MV-4-11 (cell line): ENCODE measurements around the gene MED13L.
A peak's percentile ranks its signal among the peaks of the same experiment; 100 is the strongest.

Source experiments
- DNase-seq: peaks from one replicate; lab custom pipeline; 2025; lab: John Stamatoyannopoulos, UW

Gene MED13L

DNA sequence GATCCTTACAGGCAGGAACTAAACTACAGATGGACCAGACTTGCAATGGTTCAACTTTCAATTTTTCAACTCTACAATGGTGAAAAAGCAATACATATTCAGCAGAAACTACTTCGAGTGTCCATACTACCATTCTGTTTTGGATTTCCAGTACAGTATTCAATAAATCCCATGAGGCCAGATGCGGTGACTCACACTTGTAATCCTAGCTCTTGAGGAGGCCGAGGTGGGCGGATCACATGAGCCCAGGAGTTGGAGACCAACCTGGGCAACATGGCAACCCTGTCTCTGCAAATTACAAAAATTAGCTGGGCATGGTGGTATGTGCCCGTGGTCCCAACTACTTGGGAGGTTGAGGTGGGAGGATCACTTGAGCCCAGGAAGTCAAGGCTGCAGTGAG is 336.1 kb downstream of the MED13L start:
- no peak for DNase-seq

DNA sequence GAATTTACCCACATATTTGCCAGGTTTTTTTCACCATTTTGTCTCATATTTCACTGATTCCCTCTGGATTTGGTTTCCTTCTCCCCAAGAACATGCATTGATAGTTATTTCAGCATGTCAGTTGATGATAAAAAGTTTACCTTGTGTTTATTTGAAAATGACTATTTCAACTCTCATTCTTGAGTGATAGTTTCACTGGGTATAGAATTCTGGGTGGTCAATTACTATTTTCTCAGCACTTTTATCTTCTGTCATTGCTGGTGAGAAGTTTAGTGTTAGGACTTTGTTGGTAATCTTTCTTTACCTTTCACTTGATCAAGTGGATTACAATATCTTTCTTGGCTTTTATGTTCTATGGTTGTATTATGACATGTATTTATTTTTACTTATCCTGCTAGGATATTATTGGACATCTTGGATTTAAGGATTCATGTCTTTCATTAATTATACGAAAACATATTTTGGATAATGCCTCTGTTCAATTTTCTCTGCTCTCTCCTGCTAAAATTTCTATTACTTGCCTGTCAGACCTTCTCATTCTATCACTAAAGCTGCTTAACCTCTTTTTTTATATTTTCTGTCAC is 338.6 kb downstream of the MED13L start:
- DNase-seq = no peak

DNA sequence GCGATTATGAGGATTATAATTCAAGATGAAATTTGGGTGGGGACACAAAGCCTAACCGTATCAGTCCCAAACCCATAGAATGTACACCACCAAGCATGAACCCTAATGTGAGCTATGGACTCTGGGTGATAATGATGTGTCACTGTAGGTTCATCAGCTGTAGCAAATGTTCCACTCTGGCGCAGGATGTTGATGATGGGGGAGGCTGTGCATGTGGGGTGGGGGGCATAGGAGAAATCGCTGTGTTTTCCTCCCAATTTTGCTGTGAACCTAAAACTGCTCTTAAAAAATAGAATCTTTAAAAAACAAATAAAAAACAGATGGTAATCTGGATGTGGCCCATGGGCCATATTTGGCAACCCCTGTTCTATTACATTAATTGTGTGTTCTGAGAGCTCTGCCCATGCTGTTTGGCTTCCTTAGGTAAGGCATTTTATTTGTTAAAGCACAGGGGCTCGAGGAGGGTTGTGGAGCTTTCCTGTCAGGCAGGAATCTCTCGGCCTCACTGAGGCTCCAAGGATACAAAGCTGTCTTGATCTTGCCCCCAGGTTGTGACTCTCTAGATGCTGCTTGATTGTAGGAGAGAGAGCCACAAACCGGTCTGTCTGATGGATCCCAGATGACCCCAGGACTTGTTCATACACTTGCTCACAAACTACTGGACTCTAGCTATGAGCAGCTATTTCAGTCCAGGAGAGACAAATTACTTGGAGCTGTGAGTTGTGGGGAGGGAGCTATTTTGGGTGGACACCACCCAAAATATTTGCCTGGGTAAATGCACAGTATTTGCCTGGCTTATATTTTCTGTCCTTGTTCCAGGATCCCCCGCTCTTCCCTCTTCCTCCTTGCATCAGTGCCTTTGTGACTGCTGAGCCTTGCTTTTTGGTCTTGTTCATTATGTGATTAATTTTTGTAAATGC is 340.2 kb downstream of the MED13L start:
- DNase-seq = no peak

DNA sequence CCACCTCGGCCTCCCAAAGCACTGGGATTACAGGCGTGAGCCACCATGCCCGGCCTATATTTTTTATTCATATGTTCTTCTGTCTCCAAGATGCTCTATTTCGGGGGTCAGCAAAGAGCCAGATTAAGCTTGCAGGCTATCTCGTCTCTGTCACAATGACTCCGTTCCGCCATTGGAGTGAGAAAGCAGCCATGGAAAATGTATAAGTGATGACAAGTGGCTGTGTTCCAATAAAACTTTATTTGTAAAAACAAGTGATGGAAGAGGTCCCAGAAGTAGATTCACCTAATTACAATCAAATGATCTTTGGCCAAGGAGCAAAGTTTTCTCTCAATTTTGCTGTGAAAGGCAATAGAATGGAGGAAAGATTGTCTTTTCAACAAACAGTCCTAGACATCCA is 342.6 kb downstream of the MED13L start:
- no peak for DNase-seq

DNA sequence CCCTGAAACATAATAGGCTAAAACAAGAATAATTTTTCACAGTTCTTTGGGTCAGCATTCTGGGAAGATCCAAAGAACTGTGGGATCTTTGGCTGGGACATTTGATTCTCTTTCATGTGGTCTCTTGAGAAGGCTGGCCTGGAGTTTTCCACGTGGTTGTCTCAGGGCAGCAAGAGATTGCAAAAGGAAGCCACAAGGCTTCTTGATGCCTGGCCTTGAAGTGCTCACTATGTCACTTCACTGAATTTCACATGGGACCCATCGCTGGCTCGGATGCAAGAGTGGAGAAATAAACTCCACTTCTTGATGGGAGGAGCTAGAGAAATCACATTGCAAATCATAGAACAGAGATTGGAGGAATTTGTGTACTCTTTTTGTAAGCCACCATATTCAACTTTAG is 343.4 kb downstream of the MED13L start:
- DNase-seq = peak; percentile 31

DNA sequence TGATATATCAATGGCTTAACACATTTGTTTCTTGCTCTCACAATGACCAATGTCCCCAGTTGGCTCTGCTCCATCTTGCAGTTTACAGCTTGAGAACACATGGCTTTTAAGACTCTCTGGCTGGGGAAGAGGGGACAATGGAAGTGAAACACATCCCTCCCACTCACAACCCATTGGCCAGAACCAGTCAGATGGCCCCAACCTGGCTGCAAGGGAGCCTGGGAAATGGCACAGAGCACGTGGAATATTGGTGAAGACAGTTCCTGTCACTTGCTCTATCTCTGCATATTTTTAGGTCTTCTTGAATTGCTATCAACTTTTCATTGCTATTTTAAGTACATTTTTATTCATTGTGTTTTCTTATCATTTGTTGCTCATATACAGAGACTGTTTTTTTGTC is 345.4 kb downstream of the MED13L start:
- peak; percentile 19 for DNase-seq

DNA sequence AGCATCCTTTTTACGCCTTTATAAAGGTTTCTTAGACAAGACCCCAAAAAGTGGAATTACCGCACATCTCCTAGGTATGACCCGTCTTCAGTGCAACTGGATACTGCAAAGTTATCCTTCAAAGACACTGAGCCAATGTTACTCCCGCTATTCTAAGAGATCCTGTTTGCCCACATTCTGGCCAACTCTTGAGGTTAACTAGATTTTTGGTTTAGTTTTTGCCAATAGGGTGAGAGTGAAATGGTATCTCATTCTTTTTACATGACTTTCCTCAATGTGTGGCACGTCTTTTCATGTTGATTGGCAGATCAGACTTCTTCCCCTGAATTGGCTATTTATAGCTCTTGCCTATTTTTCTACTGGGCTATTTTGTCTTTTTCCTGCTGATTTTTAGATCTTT is 347.2 kb downstream of the MED13L start:
- DNase-seq = no peak

DNA sequence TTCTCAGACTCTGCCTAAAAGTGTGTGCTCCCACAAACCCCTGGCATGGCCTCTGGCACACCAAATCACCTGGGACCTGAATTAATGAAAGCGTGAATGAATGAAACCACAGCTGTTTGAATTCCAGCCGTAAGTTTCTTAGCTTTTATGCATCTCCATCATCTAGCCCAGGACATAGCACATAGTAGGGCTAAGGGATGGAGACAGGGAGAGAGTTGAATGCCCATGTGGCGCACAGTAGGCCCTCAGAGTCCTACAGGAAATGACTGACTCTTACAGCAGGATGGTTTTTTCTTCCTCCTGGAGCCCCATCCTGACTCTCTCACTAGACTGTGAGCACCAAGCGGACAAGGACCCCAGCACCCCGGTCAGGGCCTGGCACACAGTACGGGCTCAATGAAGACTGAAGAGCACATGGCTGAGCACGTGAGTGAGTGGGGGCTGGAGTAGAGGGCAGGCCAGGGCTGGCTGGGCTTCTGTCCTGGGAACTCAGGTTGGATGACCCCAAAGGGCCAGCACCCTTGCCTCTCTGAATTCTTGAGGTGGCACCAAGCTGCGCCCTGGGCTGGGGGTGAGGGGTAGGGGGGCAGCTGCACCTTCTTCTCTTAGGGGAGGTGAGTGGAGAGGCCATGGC is 351.3 kb downstream of the MED13L start:
- no peak for DNase-seq

DNA sequence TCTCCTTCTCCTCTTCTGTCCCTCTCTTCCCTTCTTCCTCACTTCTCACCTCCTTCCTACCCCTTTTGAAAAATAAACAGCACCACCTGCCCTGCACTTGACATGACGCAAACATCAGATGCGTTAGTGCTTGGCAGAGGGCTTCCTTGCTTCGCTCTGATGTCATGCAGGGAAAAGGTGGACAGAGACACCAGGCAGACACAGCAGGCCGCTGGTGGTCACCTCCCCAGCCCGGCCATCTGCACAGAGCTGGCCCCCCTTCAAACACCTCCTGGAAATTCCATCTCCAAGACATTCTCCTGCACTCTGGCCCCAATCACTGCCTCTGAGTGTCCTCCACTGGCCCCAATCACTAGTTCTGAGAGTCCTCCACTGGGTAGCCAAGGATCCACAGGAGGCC is 353.6 kb downstream of the MED13L start:
- DNase-seq = no peak

DNA sequence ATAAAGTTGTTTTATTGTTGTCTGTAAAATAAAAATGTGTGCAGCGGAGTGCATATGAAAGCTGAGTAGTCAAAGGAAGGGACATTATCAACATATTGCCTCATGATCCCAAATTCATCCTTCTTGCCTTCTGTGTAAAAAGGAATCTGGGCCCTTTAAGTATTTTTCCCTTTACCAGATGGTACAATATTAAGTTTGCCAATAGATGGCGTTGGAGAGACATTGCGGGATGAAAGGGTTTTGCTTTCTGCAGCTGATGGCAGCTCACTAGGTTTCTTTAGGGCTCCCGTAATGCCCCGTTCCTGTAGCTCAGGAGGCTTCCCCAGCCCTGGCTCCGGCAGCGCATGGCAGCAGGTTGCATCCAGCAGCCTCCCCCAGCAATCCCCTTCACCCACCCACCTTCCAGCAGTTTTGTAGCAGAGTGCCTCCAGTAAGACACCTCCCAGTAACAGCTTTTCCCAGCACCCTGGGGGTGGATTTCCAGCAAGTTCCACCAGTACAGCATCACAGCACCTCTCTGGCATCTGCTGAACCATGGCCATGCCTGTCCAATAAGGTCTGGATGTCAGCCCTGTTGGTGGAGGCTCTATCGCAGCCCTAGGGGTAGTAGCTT is 354.4 kb downstream of the MED13L start:
- DNase-seq = peak; percentile 44

DNA sequence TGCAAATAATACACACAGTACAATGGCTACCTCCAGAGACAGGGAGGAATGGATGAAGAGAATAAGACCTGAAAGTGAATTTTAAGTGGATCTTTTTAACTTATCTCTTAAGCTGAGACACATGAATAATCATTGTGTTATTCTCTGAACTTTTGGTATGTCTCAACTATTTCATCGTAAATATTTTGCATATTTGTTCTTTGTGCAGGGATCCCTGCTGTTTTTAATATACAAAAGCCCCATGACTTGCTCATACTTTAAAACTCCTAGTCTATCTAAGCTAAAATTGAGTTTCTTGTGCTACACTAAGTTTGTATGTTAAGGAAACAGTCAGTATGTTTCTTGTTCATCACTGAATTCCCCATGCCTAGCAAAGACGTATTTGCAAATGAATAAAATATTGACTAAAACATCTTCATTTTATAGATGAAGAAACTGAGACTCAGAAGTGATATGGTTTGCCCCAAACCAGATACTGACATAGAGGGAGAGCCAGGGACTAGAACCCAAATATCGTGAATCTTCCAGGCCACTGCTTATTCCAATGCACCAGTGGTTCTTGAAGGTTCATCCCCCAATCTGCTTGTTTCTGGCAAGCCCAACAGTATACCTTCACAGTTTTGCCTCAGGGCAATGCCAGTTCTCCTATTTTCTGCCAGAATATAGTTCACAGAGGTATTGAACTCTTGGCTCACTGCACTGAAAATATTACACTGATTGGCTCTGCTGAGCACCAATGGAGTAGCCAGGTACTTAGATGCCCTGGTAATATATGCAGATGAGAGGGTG is 356.9 kb downstream of the MED13L start:
- DNase-seq = no peak

DNA sequence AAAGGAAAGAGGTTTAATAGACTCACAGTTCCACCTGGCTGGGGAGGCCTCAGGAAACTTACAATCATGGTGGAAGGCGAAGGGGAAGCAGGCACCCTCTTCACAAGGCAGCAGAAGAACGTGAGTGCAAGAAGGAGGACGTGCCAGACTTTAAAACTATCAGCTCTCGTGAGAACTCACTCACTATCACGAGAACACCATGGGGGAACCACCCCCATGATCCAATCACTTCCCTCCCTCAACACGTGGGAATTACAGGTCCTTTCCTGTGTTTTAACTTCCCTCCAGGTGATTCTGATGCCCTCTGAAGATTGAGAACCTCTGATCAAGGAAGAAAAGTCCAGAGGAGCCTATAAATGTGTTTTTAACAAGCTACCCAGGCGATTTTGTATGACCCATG is 358.7 kb downstream of the MED13L start:
- no peak for DNase-seq

DNA sequence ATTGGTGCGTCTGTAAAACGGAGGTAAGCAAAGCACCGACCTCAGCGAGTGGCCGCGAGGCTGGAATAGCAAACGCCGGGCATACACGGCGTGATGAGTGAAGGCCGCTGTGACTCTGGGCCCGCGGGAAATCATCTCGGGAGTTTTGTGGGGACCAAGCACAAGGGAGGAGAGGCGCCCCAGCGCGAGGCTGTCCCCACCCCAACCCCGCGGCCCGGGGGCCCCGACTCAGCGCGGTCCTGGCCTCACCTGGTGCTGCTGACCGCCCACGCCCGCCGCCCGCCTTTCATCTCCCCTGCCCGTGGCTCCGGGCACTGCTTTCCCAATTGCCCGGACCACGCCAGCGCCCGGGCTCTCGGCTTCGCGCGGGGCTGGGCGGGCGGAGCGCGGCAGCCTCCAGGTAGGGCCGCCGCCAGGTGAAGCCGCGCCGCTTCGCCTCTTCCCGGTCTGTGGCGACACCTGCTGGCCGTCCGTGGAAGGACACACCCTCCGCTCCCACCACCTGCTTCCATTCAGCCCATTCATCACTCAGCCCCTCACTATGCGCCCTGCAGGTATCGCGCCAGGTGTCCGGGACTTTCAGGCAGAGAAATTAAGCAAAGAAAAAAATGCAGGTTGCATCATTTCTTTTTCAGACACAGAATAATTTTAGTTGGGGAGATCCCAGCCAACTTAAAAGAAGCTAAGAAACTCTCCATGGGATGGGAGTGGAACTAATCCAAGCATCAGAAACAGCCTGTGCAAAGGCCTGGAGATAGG is 360.4 kb downstream of the MED13L start:
- no peak for DNase-seq

DNA sequence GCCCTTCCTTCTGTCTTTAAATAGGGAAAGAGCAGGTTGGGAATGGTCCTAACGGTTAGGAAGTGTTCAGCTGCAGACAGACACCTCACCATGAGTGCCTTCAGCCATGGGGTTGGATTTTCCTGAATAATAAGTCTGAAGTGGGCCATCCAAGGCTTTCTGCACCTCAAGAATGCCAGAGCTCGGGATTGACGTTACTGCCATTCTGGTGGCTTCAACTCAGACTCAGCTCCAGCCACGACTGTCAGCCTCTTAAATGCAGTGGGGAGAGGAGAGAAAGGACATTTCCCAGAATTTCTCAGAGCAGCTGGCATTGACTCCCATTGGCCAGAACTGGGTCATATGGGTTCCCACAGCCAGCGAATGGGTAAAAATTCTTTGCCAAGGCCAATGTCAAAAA is 363.4 kb downstream of the MED13L start:
- no peak for DNase-seq

DNA sequence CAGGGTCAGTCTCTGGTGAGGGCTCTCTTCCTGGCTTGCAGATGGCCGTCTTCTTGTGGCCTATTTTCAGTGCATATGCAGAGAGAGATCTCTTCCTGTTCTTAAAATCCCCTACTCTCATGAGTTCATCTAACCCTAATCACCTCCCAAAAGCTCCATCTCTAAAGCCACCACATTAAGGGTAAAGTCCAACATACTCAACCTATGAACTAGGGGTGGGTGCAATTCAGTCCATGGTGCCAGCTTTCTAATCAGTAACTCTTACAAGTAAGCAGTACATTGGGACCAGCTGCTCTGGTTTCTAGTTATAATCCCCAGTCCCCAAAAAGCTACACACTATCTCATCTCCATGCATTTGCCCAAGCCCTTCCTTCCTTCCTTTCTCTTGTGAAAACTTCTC is 365.1 kb downstream of the MED13L start:
- DNase-seq = no peak

DNA sequence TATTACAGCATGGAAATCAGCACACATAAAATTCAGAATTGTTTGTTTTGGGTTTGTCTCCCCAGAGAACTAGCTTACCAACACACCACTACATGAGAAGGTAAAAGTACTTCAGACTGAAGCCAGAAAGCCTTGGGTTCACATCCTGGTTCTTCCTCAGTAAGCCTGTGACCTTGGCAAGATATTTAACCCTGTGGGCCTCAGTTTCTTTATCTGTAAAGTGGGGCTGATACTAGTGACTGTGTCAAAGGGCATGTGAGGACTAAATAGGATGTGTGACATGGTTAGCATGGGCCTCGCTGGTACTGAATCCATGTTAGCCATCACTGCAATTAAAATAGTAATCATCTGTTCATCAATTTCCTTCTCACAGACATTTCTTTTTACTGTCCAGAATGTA is 366.1 kb downstream of the MED13L start:
- DNase-seq = no peak

DNA sequence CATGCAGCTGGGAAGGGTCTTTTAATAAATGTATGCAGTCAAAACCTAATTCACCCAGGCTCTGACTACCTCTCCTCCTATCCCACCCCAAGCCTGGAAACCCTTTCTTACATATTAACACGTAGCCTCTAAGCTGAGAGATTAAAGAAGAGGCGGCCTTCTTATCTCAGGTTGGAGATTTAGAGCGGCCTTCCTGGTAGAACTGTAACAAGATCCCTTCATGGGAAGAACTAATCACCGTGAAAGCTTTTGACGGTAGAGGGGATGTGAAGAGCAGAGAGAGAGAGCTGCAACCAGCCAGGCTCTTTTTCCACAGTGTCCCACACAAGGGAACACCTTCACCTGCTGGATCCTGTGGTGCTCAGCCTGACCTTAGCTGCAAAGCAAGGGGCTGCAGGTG is 367.4 kb downstream of the MED13L start:
- no peak for DNase-seq
